Activated CD8-positive, alpha-beta memory T cell treated with anti-CD3 and anti-CD28 coated beads for 1 hour (primary cell): ENCODE data around the gene HSPH1.

Source experiments
- DNase-seq, 2 donors: peaks; one replicate each; pipeline ENCODE4 v3.0.0-alpha.2; 2020; ENCODE audit warnings: low read depth in 1 of 2; ENCODE audit errors: extremely low read depth in 1 of 2

Gene HSPH1

DNA sequence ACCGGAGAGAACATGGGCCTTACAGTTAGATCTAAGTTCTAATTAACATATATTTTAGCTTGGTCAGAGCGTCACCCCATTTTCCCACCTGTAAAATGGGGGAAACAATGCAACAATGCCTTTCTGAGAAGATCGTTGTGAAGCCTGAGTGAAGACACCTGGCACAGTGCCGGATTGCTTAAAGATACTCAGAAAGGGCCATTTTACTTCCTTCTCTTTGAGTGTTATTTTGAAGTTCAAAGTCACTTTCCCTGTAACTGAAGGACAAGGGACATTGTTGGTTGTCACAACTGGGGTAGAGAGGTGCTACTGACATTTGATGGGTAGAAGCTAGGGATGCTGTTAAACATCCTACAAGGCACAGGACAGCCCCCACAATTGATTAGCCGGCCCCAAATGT is 28.1 kb downstream of the HSPH1 start:
- no peak for DNase-seq

DNA sequence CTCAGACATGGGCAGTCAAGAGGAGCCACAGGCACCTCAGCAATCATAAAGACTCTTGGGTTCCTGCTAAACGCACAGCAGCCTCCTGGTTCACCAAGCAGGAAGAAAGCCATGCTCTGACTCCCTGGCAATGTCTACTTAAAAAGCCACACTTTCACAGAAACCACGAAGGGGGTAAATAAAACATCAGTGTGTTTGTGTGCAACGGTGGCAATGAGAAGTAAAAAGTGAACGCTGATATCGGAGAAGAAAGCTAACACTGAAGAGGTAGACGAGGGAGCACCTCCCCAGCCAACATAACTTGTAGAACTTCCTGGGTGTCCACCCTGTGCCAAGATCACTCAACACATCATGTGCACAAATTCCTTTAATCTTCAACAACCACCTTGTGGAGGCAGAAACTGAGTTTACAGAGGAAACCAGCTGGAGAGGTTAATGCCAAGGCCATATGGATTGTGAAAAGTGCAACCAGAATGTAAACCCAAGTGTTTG is 30.2 kb downstream of the HSPH1 start:
- no peak for DNase-seq

DNA sequence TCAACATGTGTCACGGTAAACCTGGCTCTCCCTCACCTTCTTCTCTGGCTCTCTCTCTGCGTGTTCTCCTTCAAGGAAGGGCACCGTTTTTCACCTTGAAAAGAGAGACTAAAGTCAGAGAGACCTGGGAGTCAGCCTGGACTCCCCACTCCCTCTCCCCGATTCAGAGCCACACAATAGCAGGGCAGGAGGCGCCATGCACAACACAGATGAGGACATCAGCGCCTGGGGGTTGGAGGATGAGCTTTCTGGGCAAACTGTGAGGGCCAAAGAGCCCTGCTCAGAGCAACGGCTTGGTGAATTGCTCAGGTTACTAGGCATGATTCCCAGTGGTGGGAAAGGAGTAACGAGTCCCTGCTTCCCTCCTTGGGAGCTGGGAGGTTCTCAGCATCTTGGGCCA is 32.3 kb downstream of the HSPH1 start:
- no peak for DNase-seq

DNA sequence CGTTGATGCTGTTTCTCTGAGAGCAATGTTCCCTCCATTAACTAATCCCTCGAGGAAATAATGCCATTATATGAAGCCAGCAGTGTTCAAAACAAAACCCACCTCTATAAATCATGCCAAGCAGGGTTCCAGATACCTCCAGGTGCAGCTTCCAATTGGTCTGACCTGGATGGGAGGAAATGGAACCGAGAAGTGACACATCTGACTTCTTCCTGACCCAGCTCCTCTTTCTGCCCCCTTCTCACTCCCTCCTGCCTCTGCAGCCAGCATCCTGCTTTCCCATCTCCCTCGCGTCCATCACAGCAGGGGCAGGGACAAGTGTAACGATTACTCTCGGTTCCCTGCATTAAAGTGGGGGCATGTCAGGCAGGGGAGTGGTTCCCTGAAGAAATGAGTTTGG is 37.5 kb downstream of the HSPH1 start:
- DNase-seq = no peak

DNA sequence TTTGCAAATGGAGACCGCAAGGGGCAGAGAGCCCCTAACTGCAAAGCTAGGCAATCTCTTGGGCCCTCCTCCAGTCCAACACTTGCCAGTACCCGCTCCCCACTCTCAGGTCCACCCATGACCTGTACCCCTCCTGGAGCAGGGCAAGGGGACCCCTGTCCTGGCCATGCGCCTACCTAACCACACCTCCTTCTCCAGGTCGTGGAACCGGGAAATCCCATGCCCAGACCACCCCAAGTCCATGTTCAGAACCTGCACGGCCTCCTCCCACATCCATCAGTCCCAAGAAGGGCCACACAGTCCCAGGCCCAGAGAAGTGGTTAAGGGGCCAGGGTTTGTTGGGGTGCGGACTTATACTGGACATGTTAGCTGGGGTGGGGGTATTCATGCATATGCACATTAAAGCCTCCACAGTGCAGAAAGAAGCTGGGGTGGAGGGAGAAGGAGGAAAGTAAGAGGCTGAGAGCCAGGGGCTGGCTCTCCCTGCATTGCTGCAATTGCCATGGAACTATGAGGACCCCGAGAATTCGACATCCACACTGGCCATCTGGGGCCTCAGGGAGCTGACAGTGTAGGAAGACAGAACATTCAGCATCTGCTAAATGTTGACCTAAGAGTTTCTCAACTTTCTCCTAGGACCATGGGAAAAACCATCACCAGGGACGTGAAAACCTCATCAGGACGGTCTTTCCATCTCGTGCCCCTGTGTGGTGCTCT is 39.0 kb downstream of the HSPH1 start:
- no peak for DNase-seq

DNA sequence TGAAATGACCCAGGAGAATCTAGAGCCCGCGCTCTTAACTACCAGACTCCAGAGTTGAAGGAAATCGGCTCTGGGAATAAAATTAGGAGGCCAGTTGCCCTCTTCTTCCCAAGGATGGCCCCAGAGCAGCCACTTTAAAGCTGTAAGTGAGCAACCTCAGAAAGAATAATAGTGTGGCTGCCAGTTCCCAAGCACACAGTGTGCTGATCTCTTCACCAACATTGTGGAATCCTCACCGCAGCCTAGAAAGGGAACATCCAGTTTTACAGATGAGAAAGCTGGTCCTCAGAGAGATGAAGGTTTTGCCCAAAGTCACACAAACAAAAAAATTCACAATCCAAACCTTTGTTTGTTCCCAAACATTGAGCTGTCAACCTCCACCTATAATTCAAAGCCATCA is 39.6 kb downstream of the HSPH1 start:
- no peak for DNase-seq

DNA sequence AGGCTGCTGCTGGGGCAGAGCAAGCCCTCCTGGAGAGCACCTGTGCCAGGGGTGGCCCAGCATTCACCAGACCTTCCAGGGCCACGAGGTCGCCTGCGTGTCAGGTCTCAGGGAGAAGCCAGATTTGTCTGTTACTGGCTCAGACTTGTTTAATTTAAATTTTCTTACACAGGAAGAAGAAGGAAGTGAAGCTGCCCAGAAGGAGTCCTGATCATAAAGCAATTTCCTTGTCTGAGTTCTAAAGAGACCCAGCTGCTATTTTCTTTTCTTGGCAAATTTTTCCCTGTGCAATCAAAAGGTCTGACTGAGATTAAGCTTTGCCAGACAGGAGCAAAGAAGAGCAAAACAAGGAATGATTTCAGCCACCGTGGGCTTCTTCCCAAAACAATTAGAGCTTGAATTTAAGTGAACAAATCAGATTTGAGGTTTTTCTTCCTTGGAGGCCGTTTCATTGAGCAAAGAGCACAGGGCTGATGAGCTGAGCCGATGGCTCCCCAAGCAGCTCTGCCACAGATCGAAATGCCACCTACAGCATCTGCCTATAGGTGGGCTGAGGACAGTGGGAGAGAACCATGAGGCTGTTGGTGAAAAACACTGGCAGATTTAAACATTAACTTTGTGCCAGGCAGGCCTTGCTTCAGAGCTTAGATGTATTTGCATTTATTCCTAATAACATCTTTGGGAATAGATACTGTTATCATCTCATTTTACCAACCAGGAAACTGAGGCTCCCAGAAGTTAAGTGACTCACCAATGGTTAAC is 40.1 kb downstream of the HSPH1 start:
- no peak for DNase-seq

DNA sequence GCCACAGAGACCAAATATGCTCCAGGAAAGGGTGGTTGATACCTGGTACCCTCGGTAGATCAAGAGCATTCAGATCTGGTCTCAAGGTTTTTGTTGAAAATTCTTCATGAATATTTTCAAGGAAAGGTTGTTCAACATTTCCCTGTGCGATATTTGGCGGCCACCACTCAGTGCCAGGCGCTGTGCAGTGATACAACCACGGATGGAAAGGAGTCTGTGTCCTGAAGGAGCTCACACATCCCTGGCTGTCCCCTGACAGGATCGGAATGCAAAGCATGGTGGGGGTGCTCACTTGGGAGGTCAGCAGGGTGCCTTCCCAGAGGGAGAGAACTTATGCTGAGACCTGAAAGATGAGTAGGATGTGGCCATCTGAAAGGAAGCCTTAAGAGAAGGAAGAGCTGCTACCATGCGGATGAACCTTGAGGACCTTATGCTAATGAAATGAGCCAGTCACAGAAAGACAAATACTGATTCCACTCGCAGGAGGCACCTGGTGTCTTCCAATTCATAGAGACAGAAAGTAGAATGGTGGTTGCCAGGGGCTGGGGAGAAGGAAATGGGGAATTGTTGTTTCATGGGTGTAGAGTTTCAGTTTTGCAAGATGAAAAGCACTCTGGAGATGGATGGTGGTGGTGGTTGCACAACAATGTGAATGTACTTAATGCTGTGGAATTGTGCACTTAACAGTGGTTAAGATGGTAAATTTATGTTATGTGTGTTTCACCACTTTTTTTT is 41.6 kb downstream of the HSPH1 start:
- no peak for DNase-seq

DNA sequence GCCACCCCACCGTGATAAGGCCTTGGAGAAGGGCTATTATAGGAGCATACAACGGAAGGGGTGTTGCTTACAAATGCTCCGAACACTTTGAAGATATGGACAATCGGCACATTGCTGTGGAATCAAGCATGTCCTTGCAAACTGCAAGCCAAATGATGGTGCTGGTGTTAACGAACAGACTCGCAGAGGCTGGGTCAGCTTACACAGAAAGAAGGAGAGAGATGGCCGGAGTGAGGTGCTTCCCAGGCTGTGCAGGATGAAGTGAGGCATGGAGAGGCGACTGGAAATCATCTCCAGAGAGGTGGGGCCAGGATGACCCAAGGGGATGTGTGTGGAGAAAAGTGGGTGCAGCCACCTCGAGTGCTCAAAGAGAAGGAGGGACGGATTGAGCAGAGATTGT is 42.2 kb downstream of the HSPH1 start:
- DNase-seq = no peak

DNA sequence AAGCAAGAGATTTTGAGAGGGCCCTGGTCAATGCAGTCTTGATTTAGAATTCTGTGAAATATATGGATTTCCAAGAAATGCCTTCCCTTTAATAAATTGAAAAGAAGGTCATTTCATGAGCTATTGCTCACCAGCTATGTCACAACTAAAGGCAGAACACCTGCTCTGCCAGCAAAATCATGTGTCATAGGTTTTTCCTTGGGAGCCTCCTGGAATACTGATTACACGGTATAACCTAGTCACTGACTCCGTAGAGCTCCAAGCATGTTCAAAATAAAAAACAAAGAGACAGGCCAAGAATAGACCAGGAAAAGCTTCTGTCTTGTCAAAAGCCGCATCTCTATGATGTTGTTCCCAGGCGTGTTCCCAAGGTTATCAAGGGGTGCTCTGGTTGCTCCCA is 45.5 kb downstream of the HSPH1 start:
- DNase-seq = no peak

DNA sequence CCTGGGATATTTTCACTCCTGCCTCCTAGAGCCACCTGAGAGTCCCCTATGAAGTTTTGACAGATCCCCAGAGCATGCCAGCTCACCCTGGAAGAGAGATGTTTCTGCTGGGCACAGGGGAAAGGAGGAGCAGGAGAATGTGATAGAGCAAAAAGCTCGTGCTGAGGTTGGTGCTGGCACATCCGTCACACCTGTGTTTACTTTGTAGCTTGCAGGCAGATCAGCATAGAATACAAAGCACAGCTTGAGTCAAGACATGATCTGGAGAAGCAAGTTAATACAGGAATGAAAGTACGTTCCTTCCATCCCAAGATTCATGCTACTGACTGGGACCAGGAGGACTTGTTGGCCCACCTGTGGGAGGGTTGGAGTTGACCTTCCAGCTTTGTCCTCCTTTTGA is 46.1 kb downstream of the HSPH1 start:
- no peak for DNase-seq

DNA sequence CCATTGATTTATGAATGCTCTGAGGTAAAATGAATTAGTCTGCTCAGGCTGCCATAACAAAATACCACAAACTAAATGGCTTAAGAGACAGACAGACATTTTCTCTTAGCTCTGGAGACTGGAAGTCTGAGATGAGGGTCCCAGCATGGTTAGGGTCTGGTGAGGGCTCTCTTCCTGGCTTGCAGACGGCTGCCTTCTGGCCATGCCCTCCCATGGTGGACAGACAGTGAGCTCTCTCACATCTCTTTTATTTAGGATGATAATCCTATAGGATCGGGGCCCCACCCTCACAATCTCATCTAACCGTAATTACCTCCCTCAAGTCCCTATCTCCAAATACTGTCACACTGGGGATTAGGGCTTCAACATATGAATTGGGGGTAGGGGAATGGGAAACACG is 47.1 kb downstream of the HSPH1 start:
- DNase-seq = no peak

DNA sequence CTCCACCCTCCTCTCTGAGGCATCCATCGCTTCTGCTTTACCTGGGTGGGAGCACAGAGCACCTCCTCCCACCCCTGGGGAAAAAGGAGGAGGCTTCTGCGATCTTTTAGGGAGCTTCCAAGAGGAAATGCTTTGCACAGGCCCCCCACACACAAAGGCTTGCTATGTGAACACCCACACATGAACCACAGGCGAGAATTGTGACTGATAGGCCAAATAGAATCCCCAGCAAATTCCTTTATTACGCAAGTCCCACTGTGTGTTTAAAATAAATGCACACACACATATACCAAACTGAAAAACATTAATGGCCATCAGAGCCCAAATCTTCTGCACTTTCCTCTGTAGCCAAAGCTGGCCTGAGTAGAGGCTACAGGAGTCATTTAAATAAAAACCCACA is 50.6 kb downstream of the HSPH1 start:
- DNase-seq = no peak

DNA sequence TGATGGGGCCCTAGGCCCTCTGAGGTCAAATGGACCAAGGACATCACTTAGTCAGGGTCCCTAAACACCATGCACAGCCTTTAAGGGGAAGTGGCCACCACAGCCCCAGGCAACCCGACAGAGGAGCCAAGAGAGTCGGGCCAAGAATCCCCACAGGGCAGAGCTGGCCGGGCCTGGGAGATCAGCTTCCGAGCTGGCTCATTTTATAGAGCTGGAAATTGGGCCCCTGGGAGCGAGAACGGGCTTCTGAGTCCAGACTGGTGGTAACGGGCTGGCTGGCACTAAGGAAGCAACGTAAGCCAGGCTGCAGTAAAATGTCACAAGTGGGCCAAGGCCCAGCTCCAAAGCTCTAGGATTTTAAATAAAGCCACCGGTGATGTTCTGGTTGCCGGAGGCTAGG is 51.1 kb downstream of the HSPH1 start:
- no peak for DNase-seq

DNA sequence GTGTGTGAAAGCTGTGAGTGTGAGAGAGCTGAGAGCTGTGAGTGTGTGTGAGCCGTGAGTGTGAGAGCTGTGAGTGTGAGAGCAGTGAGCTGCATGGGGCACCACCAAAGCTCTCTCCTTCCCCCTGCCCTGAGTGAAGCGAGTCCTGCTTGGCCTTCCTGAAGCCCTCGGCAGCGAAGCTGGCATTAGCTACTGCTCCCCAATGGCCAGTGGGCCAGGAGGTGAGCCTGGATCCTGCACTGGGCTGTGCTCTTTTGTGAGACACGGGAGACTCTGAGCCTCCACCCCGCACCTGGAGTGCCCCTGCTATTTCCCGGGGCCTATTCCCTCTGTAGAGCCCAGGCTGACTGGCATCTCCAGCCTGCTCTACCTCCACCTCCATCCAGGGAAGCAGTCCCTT is 51.5 kb downstream of the HSPH1 start:
- no peak for DNase-seq

DNA sequence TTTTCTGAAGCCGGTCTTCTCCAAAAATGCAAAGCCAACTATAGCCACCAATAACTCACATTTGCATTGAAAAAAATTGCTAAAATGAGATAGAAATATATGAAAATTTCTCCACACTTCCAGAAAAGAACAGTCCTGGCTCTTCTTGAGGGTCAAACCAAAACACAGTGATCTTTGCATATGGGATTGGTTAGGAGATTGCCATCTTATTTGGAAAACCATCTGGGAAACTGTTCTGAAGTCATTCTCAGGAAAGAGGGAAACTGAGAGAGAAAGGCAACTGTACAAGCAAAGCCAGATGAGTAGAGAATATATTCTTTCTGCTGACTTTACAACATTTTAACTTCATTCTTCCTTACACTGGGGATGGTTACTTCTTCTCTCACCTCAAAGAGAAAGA is 54.6 kb downstream of the HSPH1 start:
- DNase-seq = no peak

DNA sequence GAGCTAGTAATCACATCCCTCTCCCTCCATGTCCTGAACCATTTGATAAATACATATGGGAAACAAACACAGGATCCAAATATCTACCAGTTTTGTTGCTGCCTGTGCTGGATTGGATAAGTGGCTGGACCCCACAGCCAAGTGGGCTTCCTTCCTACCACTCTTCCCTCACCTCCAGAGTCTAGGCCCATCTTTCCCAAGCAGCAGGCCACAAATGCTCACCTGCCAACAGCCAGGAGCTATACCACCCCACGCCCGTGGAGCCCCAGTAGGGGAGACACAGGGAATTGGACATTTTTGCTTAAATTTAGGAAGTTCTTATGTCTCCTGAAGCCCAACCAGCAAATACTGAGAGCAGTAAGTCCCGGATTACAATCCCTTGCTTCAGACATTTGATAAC is 55.8 kb downstream of the HSPH1 start:
- DNase-seq = no peak

DNA sequence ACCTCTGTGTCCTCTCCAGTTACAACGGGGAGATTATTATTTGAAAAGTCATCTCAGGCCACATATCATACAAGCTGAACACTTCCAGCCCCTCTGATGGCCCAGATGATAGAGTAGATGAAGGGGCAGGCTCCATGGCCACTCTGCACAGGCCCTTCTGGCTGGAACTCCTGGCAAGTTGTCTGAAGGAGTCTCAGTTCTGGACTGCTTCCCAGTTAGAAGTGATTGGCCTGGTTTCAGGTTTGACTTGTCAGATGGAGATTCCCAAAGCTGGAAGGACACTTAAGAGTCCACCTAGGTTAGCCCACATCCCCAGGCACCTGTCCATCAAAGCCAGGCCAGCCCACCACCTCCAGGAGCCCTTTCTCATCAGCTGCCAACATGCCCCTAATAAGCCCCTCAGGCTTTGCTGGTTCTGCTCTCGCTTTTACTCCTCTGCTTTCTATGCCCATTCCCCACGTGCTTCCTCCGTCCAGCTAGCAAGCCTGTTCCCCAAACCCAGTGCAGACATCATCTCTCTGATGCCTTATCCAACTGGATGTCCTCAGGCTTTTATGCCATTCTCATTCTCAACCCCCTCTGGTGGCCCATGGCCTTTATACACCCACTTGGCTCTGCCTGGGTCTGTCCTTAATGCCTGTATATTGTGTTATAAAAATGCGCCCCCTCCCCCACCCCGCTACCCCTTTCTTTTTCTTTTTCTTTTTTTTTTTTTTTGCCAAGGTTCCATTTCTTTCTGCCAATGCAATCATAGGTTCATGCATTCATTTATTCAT is 56.5 kb downstream of the HSPH1 start:
- DNase-seq = no peak

DNA sequence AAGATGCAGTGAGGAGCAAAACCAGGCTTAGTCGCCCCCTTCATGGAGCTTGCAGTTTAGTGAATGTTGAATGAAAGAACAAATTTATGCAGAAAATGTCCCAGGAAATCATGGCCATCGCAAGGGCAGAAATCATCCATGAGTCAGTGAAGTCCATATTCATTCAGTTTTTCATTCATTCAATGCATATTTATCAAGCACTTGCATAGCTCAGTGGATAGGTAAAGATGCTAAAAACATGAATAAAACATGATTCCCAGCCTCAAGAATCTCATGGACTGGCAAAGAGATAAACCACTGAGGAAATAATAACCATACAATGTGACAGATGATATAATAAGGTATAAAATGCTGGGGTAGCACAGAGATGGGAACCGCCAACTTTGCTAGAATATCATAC is 58.8 kb downstream of the HSPH1 start:
- DNase-seq = no peak

DNA sequence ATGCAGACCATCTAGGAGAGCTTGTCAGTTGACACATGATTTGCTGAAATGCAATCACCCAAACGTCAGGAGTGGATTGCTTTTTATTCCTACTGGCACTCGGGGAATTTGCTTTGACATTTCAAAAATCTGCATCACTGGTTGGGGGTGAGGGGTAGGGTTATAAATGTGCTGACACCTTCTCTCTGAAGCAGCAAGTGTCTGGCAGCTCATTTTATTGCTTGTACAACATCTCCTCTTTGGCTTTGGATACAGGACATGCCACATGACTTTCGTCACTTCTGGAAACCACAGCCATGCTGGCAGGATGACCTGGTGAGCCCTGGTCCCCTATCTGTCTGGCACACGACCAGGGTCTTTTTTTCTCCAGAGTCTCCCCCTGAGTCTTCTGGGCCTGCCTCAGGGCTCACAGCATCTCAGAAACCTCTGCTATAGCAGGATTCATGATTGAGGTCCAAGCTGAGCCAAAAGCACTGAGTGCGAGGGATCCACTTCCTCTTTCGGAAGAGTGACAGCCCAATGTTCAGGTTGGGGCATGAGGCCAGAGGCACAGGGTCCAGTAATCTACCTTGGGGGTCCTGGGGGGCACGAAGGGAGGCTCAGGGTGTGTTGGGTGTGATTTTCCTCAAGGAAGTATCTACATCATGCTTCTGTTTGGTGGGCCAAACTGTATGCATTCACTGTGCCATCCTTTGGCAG is 60.1 kb downstream of the HSPH1 start:
- DNase-seq = no peak

DNA sequence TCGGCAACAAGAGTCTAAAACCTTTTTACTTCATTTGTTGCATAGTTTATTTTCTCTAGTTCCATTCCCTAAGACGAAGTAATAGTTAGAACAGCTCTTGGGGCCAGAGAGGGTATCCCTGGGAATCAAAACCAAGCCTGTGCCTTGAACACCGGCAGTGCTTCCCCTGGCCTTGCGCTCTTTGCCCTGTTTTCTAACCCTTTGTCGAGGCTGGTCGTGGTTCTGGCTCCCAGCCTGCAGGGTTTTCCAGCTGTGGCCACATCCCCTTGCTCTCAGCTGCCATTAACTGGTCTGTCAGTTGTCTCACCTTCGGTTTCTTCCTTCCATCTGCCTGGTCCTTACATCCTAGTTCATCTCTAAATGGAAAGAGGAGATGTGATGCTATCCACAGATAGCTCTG is 61.0 kb downstream of the HSPH1 start:
- no peak for DNase-seq
